ENCODE data around the gene PCNT.

DNA sequence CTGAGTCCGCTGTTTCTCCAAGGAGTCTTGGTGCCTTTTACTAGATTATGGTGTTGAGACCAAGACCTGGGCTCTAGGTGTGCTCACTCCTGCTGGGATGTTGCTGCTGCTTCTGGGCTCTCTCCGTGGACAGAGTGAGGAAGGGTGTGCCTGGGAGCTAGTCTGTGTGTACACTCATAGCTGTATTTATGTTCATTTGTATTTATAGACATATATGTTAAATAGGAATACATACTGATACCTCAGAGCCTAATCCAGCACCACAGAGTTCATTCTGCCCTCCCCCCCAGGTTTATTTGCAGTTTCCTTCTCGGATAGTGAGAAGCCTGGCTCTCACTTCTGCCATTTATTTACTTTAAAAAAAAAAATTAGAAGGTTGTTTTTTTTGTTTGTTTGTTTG is 12.6 kb downstream of the PCNT start:
- no peak for TF ChIP-seq CTCF (IDR thresholded peaks at IDR 0.05; ENCODE audit: poor library complexity, severe bottlenecking)
- TF ChIP-seq RAD21 (conservative IDR thresholded peaks at IDR 0.05): no peak
- no peak for TF ChIP-seq EZH2 (IDR thresholded peaks at IDR 0.05; ENCODE audit: borderline replicate concordance, insufficient read depth, low read length, poor library complexity, severe bottlenecking)
- no peak for TF ChIP-seq EP300 (conservative IDR thresholded peaks at IDR 0.05; ENCODE audit: poor library complexity, severe bottlenecking)
- TF ChIP-seq REST (IDR thresholded peaks at IDR 0.05; ENCODE audit: borderline replicate concordance): no peak
- no peak for TF ChIP-seq TAF1 (IDR thresholded peaks at IDR 0.05; ENCODE audit: low read depth)
- no peak for TF ChIP-seq POLR2AphosphoS5 (IDR thresholded peaks at IDR 0.05)
